H1 (cell line): ENCODE data around the gene CRP. TPM values are rescaled to one million over a fixed set of nuclear protein-coding genes. Genes with fewer than 3 reads are reported as not detected.

Experiments used
- BCL11A ChIP-seq, 2 experiments: IDR thresholded peaks; one replicate each; pipeline ENCODE4 v1.6.1; 2011; ENCODE audit warnings: low read depth in 2 of 2, low read length in 2 of 2, mild to moderate bottlenecking in 2 of 2
- CEBPB ChIP-seq: IDR thresholded peaks from 2 replicates; pipeline ENCODE4 v1.6.1; 2012; ENCODE audit warnings: low read depth, low read length
- CHD1 ChIP-seq: IDR thresholded peaks from 2 replicates; pipeline ENCODE4 v1.6.1; 2012; ENCODE audit warnings: low read depth, low read length, improper control_type of control experiment
- CHD7 ChIP-seq: fragments of 300-600 bp; sonication (generic); IDR thresholded peaks from 2 replicates; pipeline ENCODE4 v1.7.1; 2012; ENCODE audit warnings: low read length, moderate library complexity, mild to moderate bottlenecking, inconsistent platforms; ENCODE audit not compliant: insufficient replicate concordance
- HDAC2 ChIP-seq, 2 experiments: fragments of 300-600 bp in 1 of 2; sonication (generic) in 1 of 2; IDR thresholded peaks; 2 replicates each; pipeline ENCODE4 v1.6.1; 2011 to 2012; ENCODE audit warnings: low read depth in 2 of 2, low read length in 2 of 2, mild to moderate bottlenecking in 2 of 2, moderate library complexity in 2 of 2, borderline replicate concordance in 1 of 2, inconsistent platforms in 1 of 2
- MAX ChIP-seq: IDR thresholded peaks from 2 replicates; pipeline ENCODE4 v1.6.1; 2012; ENCODE audit warnings: inconsistent platforms
- PHF8 ChIP-seq: fragments of 200-600 bp; sonication (generic); conservative IDR thresholded peaks from 2 replicates; pipeline ENCODE4 v1.7.1; 2012; ENCODE audit warnings: low read depth, mild to moderate bottlenecking, inconsistent platforms, low read length, moderate library complexity
- POLR2AphosphoS5 ChIP-seq: IDR thresholded peaks from 2 replicates; pipeline ENCODE4 v1.6.1; 2011; ENCODE audit warnings: low read depth, low read length
- POU5F1 ChIP-seq: IDR thresholded peaks from 2 replicates; pipeline ENCODE4 v1.6.1; 2011; ENCODE audit warnings: low read depth, mild to moderate bottlenecking, low read length, moderate library complexity
- SIRT6 ChIP-seq: IDR thresholded peaks from one replicate; pipeline ENCODE4 v1.7.1; 2012; ENCODE audit warnings: low read length, inconsistent platforms
- TAF1 ChIP-seq: IDR thresholded peaks from 2 replicates; pipeline ENCODE4 v1.6.1; 2011; ENCODE audit warnings: mild to moderate bottlenecking, low read depth, low read length
- TBP ChIP-seq: IDR thresholded peaks from 2 replicates; pipeline ENCODE4 v1.6.1; 2011; ENCODE audit warnings: low read depth, low read length, improper control_type of control experiment
- YY1 ChIP-seq: IDR thresholded peaks from 2 replicates; pipeline ENCODE4 v1.6.1; 2011; ENCODE audit warnings: low read depth, mild to moderate bottlenecking, low read length
- polyA plus RNA-seq, 7 experiments: library from polyadenylated mRNA; depleted of rRNA in 3 of 7; stranded (reverse) in 5 of 7; unstranded in 2 of 7; fragments of >200 nt in 5 of 7; fragments of 200-250 nt in 2 of 7; gene quantifications; 1 replicate in 5 of 7; 2 replicates in 1 of 7; 4 replicates in 1 of 7; pipeline versions ENCODE4 v1.2.1 to v1.2.3, GENCODE V29; 2011 to 2013; ENCODE audit warnings: missing spikeins in 2 of 7, mixed read lengths in 2 of 7
- total RNA-seq: library from RNA; stranded (reverse); fragmentation: NEBNext Ultra II Directional; extraction: Animal tissue kit (Norgen Biotek cat#: 25700); gene quantifications from 2 replicates; pipeline ENCODE4 v1.2.1, GENCODE V29; 2021

CRP gene
- total and polyA plus RNA-seq, 2 of the 8 experiments (the other 6 are each of a cell fraction or from before 2014, with no cell fraction given) = not detected

GRCh38 chr1:159752135-159752580 lies 37.8 kb upstream of the CRP start (continued):
- no peak for TF ChIP-seq CHD7
- no peak for TF ChIP-seq PHF8
- no peak for TF ChIP-seq HDAC2 (IDR thresholded peaks at IDR 0.05; ENCODE audit: borderline replicate concordance in 1 of 2, low read depth in 2 of 2, low read length in 2 of 2)
- TF ChIP-seq MAX = no peak
- no peak for TF ChIP-seq POU5F1
- no peak for TF ChIP-seq YY1
- no peak for TF ChIP-seq CHD1
- TF ChIP-seq SIRT6 = no peak
- TF ChIP-seq BCL11A (IDR thresholded peaks at IDR 0.05; ENCODE audit: low read depth in 2 of 2, low read length in 2 of 2) = no peak
- no peak for TF ChIP-seq CEBPB
- no peak for TF ChIP-seq POLR2AphosphoS5
- no peak for TF ChIP-seq TAF1
- TF ChIP-seq TBP = no peak
